ENCODE data around the gene BLOC1S2. TPM values are rescaled to one million over a fixed set of nuclear protein-coding genes. Genes with fewer than 3 reads are reported as not detected.

Gene BLOC1S2
- total RNA-seq, 1 experiment from 2014 or later: 69.8 TPM

GRCh38 chr10:100307684-100308083 is 21.2 kb upstream of the BLOC1S2 start:
- no peak for TF ChIP-seq CTCF (conservative IDR thresholded peaks at IDR 0.05)

More at GRCh38 chr10:100307684-100308083, 21.2 kb upstream of the BLOC1S2 start:
- no peak for DNase-seq
- no peak overlapping the region for H3T11ph ChIP-seq (ENCODE audit: low read length)
- no peak overlapping the region for H3K27ac ChIP-seq (ENCODE audit: insufficient read length, low read depth, low read length)
- no peak overlapping the region for H2BK15ac ChIP-seq (ENCODE audit: low read depth, low read length)
- H3K23me2 ChIP-seq (ENCODE audit: insufficient read length, low read depth, low read length, poor library complexity, severe bottlenecking): no peaks in the 10 kb centered on the region
- Mint-ChIP-seq H3K4me1 (peaks cover 5% of the 10 kb centered on the region in 2 experiments), H3K36me3 (ENCODE audit: insufficient read depth in 1 of 3, low read depth in 3 of 3) (no peaks in the 10 kb centered on the region), H3K4me3 (no peak overlapping the region), H3K27ac (no peak overlapping the region), H3K9me3 (no peaks in the 10 kb centered on the region), H3K27me3 (ENCODE audit: low read depth) (peaks cover 35% of the 10 kb centered on the region)
- no peak overlapping the region for H2BK12ac ChIP-seq (ENCODE audit: insufficient read length, low read depth, low read length)
- no peak overlapping the region for H2AK5ac ChIP-seq (ENCODE audit: insufficient read length, low read length)
- H4K5ac ChIP-seq (ENCODE audit: insufficient read length, low read depth, low read length): no peak overlapping the region
- H2AFZ ChIP-seq (ENCODE audit: low read length): no peak overlapping the region
- no peak overlapping the region for H2BK20ac ChIP-seq (ENCODE audit: low read depth, low read length, poor library complexity, severe bottlenecking)
- H2BK120ac ChIP-seq (ENCODE audit: low read depth, low read length, poor library complexity, severe bottlenecking): no peak overlapping the region
- H3K56ac ChIP-seq (ENCODE audit: insufficient read length, low read depth, low read length): no peak overlapping the region
- H3K79me2 ChIP-seq (ENCODE audit: insufficient read depth, low read length): no peaks in the 10 kb centered on the region
- H3K4me1 ChIP-seq (ENCODE audit: insufficient read depth, low read length): no peaks in the 10 kb centered on the region; the same call in 1 of the 2 replicates
- no peaks in the 10 kb centered on the region for H3K9me3 ChIP-seq (ENCODE audit: control insufficient read depth, low read depth, low read length)
- no peaks in the 10 kb centered on the region for H3K27me3 ChIP-seq (ENCODE audit: insufficient read depth, low read length)
- no peaks in the 10 kb centered on the region for H4K20me1 ChIP-seq (ENCODE audit: control insufficient read depth, insufficient read depth, insufficient read length)
- no peak overlapping the region for H3K23ac ChIP-seq (ENCODE audit: insufficient read length, low read depth, low read length)
- H2BK5ac ChIP-seq (ENCODE audit: insufficient read length, low read length): no peak overlapping the region
- H3K14ac ChIP-seq (ENCODE audit: insufficient read depth, low read length): no peak overlapping the region
- no peak overlapping the region for H4K8ac ChIP-seq (replicated peaks; ENCODE audit: insufficient read length, low read depth, low read length)
- no CpG with 5 or more reads among the region's 3 CpGs for WGBS (ENCODE audit: extremely low coverage, insufficient read length, low lambda C conversion rate)
- no peak overlapping the region for H3K4me2 ChIP-seq (ENCODE audit: insufficient read depth, insufficient read length, low read length)
- no peak overlapping the region for H3K4ac ChIP-seq (ENCODE audit: low read depth, low read length)
- no peak overlapping the region for H4K91ac ChIP-seq (ENCODE audit: insufficient read length, low read depth, low read length)
- no peak overlapping the region for H3K9ac ChIP-seq (ENCODE audit: extremely low read depth, insufficient read length, low read length)
- H3K79me1 ChIP-seq (ENCODE audit: insufficient read depth, low read depth, low read length, poor library complexity, severe bottlenecking): no peaks in the 10 kb centered on the region
- H3K18ac ChIP-seq (ENCODE audit: insufficient read length, low read depth, low read length): no peak overlapping the region

All from H9 (cell line).